NCI-H1048 (cell line): ENCODE data around the gene LPIN3.

Experiments used
- DNase-seq: peaks from one replicate; lab custom pipeline; 2025; lab: John Stamatoyannopoulos, UW

Gene LPIN3

GRCh38 chr20:41327178-41327577, 13.4 kb upstream of the LPIN3 start:
- DNase-seq: no peak

- no peak for DNase-seq
Observed at GRCh38 chr20:41329435-41330342, 10.9 kb upstream of the LPIN3 start.

- DNase-seq: no peak
Observed at GRCh38 chr20:41330343-41330720, 10.3 kb upstream of the LPIN3 start.

- DNase-seq: no peak
Observed at GRCh38 chr20:41330941-41331340, 9.7 kb upstream of the LPIN3 start.

- DNase-seq: no peak
Observed at GRCh38 chr20:41331731-41332130, 8.9 kb upstream of the LPIN3 start.

- DNase-seq: no peak
Observed at GRCh38 chr20:41334036-41334435, 6.6 kb upstream of the LPIN3 start.

- DNase-seq: no peak
Observed at GRCh38 chr20:41334443-41335421, 5.9 kb upstream of the LPIN3 start.

- DNase-seq: no peak
Observed at GRCh38 chr20:41335591-41335990, 5.0 kb upstream of the LPIN3 start.

- DNase-seq: no peak
Observed at GRCh38 chr20:41336711-41337492, 3.7 kb upstream of the LPIN3 start.

GRCh38 chr20:41339957-41340326, 679 bp upstream of the LPIN3 start:
- DNase-seq: peak; percentile 6

GRCh38 chr20:41342474-41343464, 2.1 kb downstream of the LPIN3 start:
- DNase-seq: no peak

- DNase-seq: no peak
Observed at GRCh38 chr20:41344477-41344876, 3.9 kb downstream of the LPIN3 start.

GRCh38 chr20:41344938-41345728, 4.5 kb downstream of the LPIN3 start:
- DNase-seq: no peak

- no peak for DNase-seq
Observed at GRCh38 chr20:41345729-41346067, 5.1 kb downstream of the LPIN3 start.

- no peak for DNase-seq
Observed at GRCh38 chr20:41347523-41348429, 7.2 kb downstream of the LPIN3 start.

GRCh38 chr20:41348430-41349172, 8.0 kb downstream of the LPIN3 start:
- DNase-seq: no peak

GRCh38 chr20:41349266-41349665, 8.6 kb downstream of the LPIN3 start:
- no peak for DNase-seq

- DNase-seq: no peak
Observed at GRCh38 chr20:41349943-41350342, 9.3 kb downstream of the LPIN3 start.
